MM.1S (cell line): ENCODE measurements around the gene COA8.
"Not testable (repeated sequence)": the region's sequence is repeated elsewhere in the genome, so short reads cannot be mapped to it uniquely, and the experiment has no call there.

Experiments
- DNase-seq: peaks from one replicate; pipeline ENCODE4 v3.0.0-alpha.2; 2015
- H2AFZ ChIP-seq: fragments of 300-600 bp; sonication (generic); 2 replicates; pipeline ENCODE4 v1.6.0; 2016; ENCODE audit warnings: antibody characterized with exemption, low read length
- H3F3A ChIP-seq: fragments of 300-600 bp; sonication (generic); 2 replicates; pipeline ENCODE4 v1.6.1; 2016; ENCODE audit warnings: mild to moderate bottlenecking, antibody characterized with exemption, low read length, moderate library complexity, mixed read lengths; ENCODE audit not compliant: insufficient read depth
- H3K27ac ChIP-seq: fragments of 300-600 bp; sonication (generic); 2 replicates; pipeline ENCODE4 v1.5.1; 2016; ENCODE audit warnings: mild to moderate bottlenecking, low read length
- H3K27me3 ChIP-seq: fragments of 300-600 bp; sonication (generic); replicated peaks from 2 replicates; pipeline ENCODE4 v1.6.0; 2016; ENCODE audit warnings: low read length; ENCODE audit not compliant: insufficient read depth
- H3K36me3 ChIP-seq: fragments of 300-600 bp; sonication (generic); replicated peaks from 2 replicates; pipeline ENCODE4 v1.6.1; 2016; ENCODE audit warnings: mild to moderate bottlenecking, low read length, mixed read lengths; ENCODE audit not compliant: insufficient read depth
- H3K4me1 ChIP-seq: fragments of 300-600 bp; sonication (generic); 2 replicates; pipeline ENCODE4 v1.6.1; 2016; ENCODE audit warnings: low read length, mixed read lengths
- H3K4me2 ChIP-seq: fragments of 300-600 bp; sonication (generic); 2 replicates; pipeline ENCODE4 v1.6.0; 2016; ENCODE audit warnings: low read depth, low read length
- H3K4me3 ChIP-seq: fragments of 300-600 bp; sonication (generic); 2 replicates; pipeline ENCODE4 v1.5.1; 2016; ENCODE audit warnings: low read length, mixed read lengths
- H3K79me2 ChIP-seq: fragments of 300-600 bp; sonication (generic); 2 replicates; pipeline ENCODE4 v1.6.1; 2016; ENCODE audit warnings: mixed run types, low read length, mixed read lengths
- H3K9ac ChIP-seq: fragments of 300-600 bp; sonication (generic); 2 replicates; pipeline ENCODE4 v1.6.1; 2016; ENCODE audit warnings: low read length, mixed read lengths
- H3K9me2 ChIP-seq: fragments of 300-600 bp; sonication (generic); replicated peaks from 2 replicates; pipeline ENCODE4 v1.6.1; 2016; ENCODE audit warnings: mild to moderate bottlenecking, low read length, mixed read lengths; ENCODE audit not compliant: insufficient read depth
- H3K9me3 ChIP-seq: fragments of 300-600 bp; sonication (generic); replicated peaks from 2 replicates; pipeline ENCODE4 v1.6.1; 2016; ENCODE audit warnings: mild to moderate bottlenecking, low read length, mixed read lengths; ENCODE audit not compliant: insufficient read depth
- H4K20me1 ChIP-seq: fragments of 300-600 bp; sonication (generic); 2 replicates; pipeline ENCODE4 v1.6.1; 2016; ENCODE audit warnings: mild to moderate bottlenecking, low read length, moderate library complexity, mixed read lengths; ENCODE audit not compliant: insufficient read depth
- CTCF ChIP-seq: fragments of 300-600 bp; sonication (generic); IDR thresholded peaks from 2 replicates; pipeline ENCODE4 v1.5.1; 2016; ENCODE audit warnings: antibody characterized with exemption, low read length, mixed read lengths
- EZH2 ChIP-seq: fragments of 300-600 bp; sonication (generic); optimal IDR thresholded peaks from 2 replicates; pipeline ENCODE3; 2017; ENCODE audit warnings: low read depth, mild to moderate bottlenecking, antibody characterized with exemption, low read length, mixed read lengths
- EZH2phosphoT487 ChIP-seq: fragments of 300-600 bp; sonication (generic); IDR thresholded peaks from 2 replicates; pipeline ENCODE4 v1.6.1; 2018; ENCODE audit warnings: antibody characterized with exemption, low read length

COA8 gene

GRCh38 chr14:103604620-103605019 lies 41.9 kb downstream of the COA8 start:
- TF ChIP-seq CTCF (no peak), EZH2phosphoT487 (no peak)
- H3K9me3 ChIP-seq, result no peaks in the 10 kb centered on the region
- peaks cover 8% of the 10 kb centered on the region; the same call in 1 of the 2 replicates for H3F3A ChIP-seq
- no peak overlapping the region for H3K4me2 ChIP-seq
- no peaks in the 10 kb centered on the region for H3K27me3 ChIP-seq
- no peak overlapping the region for H3K4me3 ChIP-seq
- H3K4me1 ChIP-seq, result peaks cover 9% of the 10 kb centered on the region
- no peaks in the 10 kb centered on the region for H3K79me2 ChIP-seq
- no peaks in the 10 kb centered on the region for H4K20me1 ChIP-seq
- no peak overlapping the region for H3K27ac ChIP-seq
- H3K36me3 ChIP-seq, result no peaks in the 10 kb centered on the region
- H3K9me2 ChIP-seq, result no peaks in the 10 kb centered on the region
- no peak overlapping the region for H3K9ac ChIP-seq
- no peak for DNase-seq
- no peak overlapping the region for H2AFZ ChIP-seq

- peak overlapping the region; percentile 50; the same call in 1 of the 2 replicates for H3K27ac ChIP-seq
- no peaks in the 10 kb centered on the region for H3K79me2 ChIP-seq
- peak; percentile 86 for DNase-seq
- H4K20me1 ChIP-seq, result no peaks in the 10 kb centered on the region
- peaks cover 9% of the 10 kb centered on the region for H3K4me1 ChIP-seq
- no peaks in the 10 kb centered on the region for H3K36me3 ChIP-seq
- H3K4me3 ChIP-seq, result peak overlapping the region; percentile 25; the same call in 1 of the 2 replicates
- TF ChIP-seq EZH2phosphoT487, result no peak
- peak; percentile 13 for TF ChIP-seq CTCF
- H3K4me2 ChIP-seq, result peak overlapping the region; percentile 86
- H2AFZ ChIP-seq, result peak overlapping the region; percentile 53; the same call in 1 of the 2 replicates
- peaks cover 8% of the 10 kb centered on the region; the same call in 1 of the 2 replicates for H3F3A ChIP-seq
- no peaks in the 10 kb centered on the region for H3K27me3 ChIP-seq
- H3K9me3 ChIP-seq, result no peaks in the 10 kb centered on the region
- H3K9me2 ChIP-seq, result no peaks in the 10 kb centered on the region
- no peak overlapping the region for H3K9ac ChIP-seq
Measured at GRCh38 chr14:103606963-103607668, 44.4 kb downstream of the COA8 start.

- H3K9me3 ChIP-seq, result no peaks in the 10 kb centered on the region
- no peaks in the 10 kb centered on the region for H3K9me2 ChIP-seq
- no peak for DNase-seq
- no peaks in the 10 kb centered on the region for H3K27me3 ChIP-seq
- TF ChIP-seq EZH2 (no peak), CTCF (no peak), EZH2phosphoT487 (no peak)
- H2AFZ ChIP-seq, result no peak overlapping the region
- no peaks in the 10 kb centered on the region for H3K79me2 ChIP-seq
- peaks cover 8% of the 10 kb centered on the region; the same call in 1 of the 2 replicates for H3F3A ChIP-seq
- H3K27ac ChIP-seq, result no peak overlapping the region
- H3K4me3 ChIP-seq, result peak overlapping the region; percentile 25; the same call in 1 of the 2 replicates
- H3K9ac ChIP-seq, result no peak overlapping the region
- no peaks in the 10 kb centered on the region for H3K36me3 ChIP-seq
- H3K4me2 ChIP-seq, result peak overlapping the region; percentile 86
- H3K4me1 ChIP-seq, result peaks cover 9% of the 10 kb centered on the region
- no peaks in the 10 kb centered on the region for H4K20me1 ChIP-seq
Measured at GRCh38 chr14:103607822-103608221, 45.1 kb downstream of the COA8 start.

- H4K20me1 ChIP-seq, H3K4me3 ChIP-seq, H3F3A ChIP-seq, H3K9me2 ChIP-seq, H3K36me3 ChIP-seq, H3K79me2 ChIP-seq, DNase-seq, H2AFZ ChIP-seq, H3K9me3 ChIP-seq, H3K9ac ChIP-seq, H3K4me2 ChIP-seq, H3K27ac ChIP-seq, H3K4me1 ChIP-seq, H3K27me3 ChIP-seq: not testable (repeated sequence)
Measured at GRCh38 chr14:103609081-103609480, 46.3 kb downstream of the COA8 start.
